ENCODE measurements around the gene GRIK1. TPM values are rescaled to one million over a fixed set of nuclear protein-coding genes. Genes with fewer than 3 reads are reported as not detected.

GRIK1 gene
- total RNA-seq, 1 experiment from 2014 or later: not detected

GRCh38 chr21:29547998-29548397 is 391.8 kb downstream of the GRIK1 start:
- Mint-ChIP-seq H3K27ac (ENCODE audit: unreplicated experiment) (no peak overlapping the region), H3K36me3 (ENCODE audit: insufficient read depth, unreplicated experiment) (no peaks in the 10 kb centered on the region), H3K4me1 (ENCODE audit: low read depth, unreplicated experiment) (no peaks in the 10 kb centered on the region), H3K4me3 (ENCODE audit: unreplicated experiment) (no peak overlapping the region), H3K9me3 (ENCODE audit: unreplicated experiment) (no peaks in the 10 kb centered on the region), H3K27me3 (ENCODE audit: insufficient read depth, unreplicated experiment) (no peaks in the 10 kb centered on the region)
- no peaks in the 10 kb centered on the region for H3K36me3 ChIP-seq (ENCODE audit: control insufficient read depth, insufficient read depth, low read length)
- intact Hi-C loops (cut with micrococcal nuclease; ENCODE audit: unreplicated experiment): no loop called here
- no TSS peak for BruUV-seq (replicated peaks)
- no peak for DNase-seq
- H3K9me3 ChIP-seq: no peaks in the 10 kb centered on the region
- H3K27me3 ChIP-seq (replicated peaks; ENCODE audit: control insufficient read depth, insufficient read depth, low read length): no peaks in the 10 kb centered on the region
- POLR2A ChIA-PET: no interaction called here
- H3K4me1 ChIP-seq: no peaks in the 10 kb centered on the region
- no peak for TF ChIP-seq CTCF (IDR thresholded peaks at IDR 0.05; ENCODE audit: insufficient read depth in 1 of 2, low read depth in 1 of 2, low read length in 1 of 2, severe bottlenecking in 1 of 2, unreplicated experiment in 1 of 2)
- no peak overlapping the region for H3K4me3 ChIP-seq (ENCODE audit: low read depth, low read length)
- CTCF ChIA-PET: no interaction called here

GRCh38 chr21:29546071-29546470 is 393.7 kb downstream of the GRIK1 start:
- H3K36me3 Mint-ChIP-seq (ENCODE audit: insufficient read depth, unreplicated experiment): no peaks in the 10 kb centered on the region
- no peaks in the 10 kb centered on the region for H3K9me3 ChIP-seq
- POLR2A ChIA-PET: no interaction called here
- no peak overlapping the region for H3K4me3 Mint-ChIP-seq (ENCODE audit: unreplicated experiment)
- H3K9me3 Mint-ChIP-seq (ENCODE audit: unreplicated experiment): no peaks in the 10 kb centered on the region
- H3K27ac Mint-ChIP-seq (ENCODE audit: unreplicated experiment): no peak overlapping the region
- intact Hi-C loops (cut with micrococcal nuclease; ENCODE audit: unreplicated experiment): no loop called here
- no peak for DNase-seq
- no peaks in the 10 kb centered on the region for H3K27me3 Mint-ChIP-seq (ENCODE audit: insufficient read depth, unreplicated experiment)
- BruUV-seq (replicated peaks): no TSS peak
- no peaks in the 10 kb centered on the region for H3K4me1 Mint-ChIP-seq (ENCODE audit: low read depth, unreplicated experiment)
- H3K27me3 ChIP-seq (replicated peaks; ENCODE audit: control insufficient read depth, insufficient read depth, low read length): no peaks in the 10 kb centered on the region
- no peaks in the 10 kb centered on the region for H3K36me3 ChIP-seq (ENCODE audit: control insufficient read depth, insufficient read depth, low read length)
- no peaks in the 10 kb centered on the region for H3K4me1 ChIP-seq
- CTCF ChIA-PET: no interaction called here
- no peak overlapping the region for H3K4me3 ChIP-seq (ENCODE audit: low read depth, low read length)
- TF ChIP-seq CTCF (IDR thresholded peaks at IDR 0.05; ENCODE audit: insufficient read depth in 1 of 2, low read depth in 1 of 2, low read length in 1 of 2, severe bottlenecking in 1 of 2, unreplicated experiment in 1 of 2): no peak

- intact Hi-C loops (cut with micrococcal nuclease; ENCODE audit: unreplicated experiment): no loop called here
- no peak for TF ChIP-seq CTCF (IDR thresholded peaks at IDR 0.05; ENCODE audit: insufficient read depth in 1 of 2, low read depth in 1 of 2, low read length in 1 of 2, severe bottlenecking in 1 of 2, unreplicated experiment in 1 of 2)
- Histone ChIP-seq H3K27me3 (replicated peaks; ENCODE audit: control insufficient read depth, insufficient read depth, low read length) (no peaks in the 10 kb centered on the region), H3K4me3 (ENCODE audit: low read depth, low read length) (no peak overlapping the region), H3K4me1 (no peaks in the 10 kb centered on the region), H3K36me3 (ENCODE audit: control insufficient read depth, insufficient read depth, low read length) (no peaks in the 10 kb centered on the region), H3K9me3 (no peaks in the 10 kb centered on the region)
- Mint-ChIP-seq H3K4me3 (ENCODE audit: unreplicated experiment) (no peak overlapping the region), H3K27me3 (ENCODE audit: insufficient read depth, unreplicated experiment) (no peaks in the 10 kb centered on the region), H3K4me1 (ENCODE audit: low read depth, unreplicated experiment) (no peaks in the 10 kb centered on the region), H3K9me3 (ENCODE audit: unreplicated experiment) (no peaks in the 10 kb centered on the region), H3K36me3 (ENCODE audit: insufficient read depth, unreplicated experiment) (no peaks in the 10 kb centered on the region), H3K27ac (ENCODE audit: unreplicated experiment) (no peak overlapping the region)
- CTCF ChIA-PET: no interaction called here
- BruUV-seq (replicated peaks): no TSS peak
- POLR2A ChIA-PET: no interaction called here
- DNase-seq: no peak
Observed at GRCh38 chr21:29540289-29540688, 399.5 kb downstream of the GRIK1 start.

All from Caco-2 (cell line).